Skeletal muscle satellite cell (primary cell): ENCODE results near the gene CD82.

ENCODE experiments used
- H3K27me3 ChIP-seq: 2 replicates; pipeline ENCODE4 v1.7.0; 2013; ENCODE audit warnings: low read length; ENCODE audit not compliant: control insufficient read depth, insufficient read depth
- H3K36me3 ChIP-seq: 2 replicates; pipeline ENCODE4 v1.7.0; 2013; ENCODE audit warnings: mild to moderate bottlenecking, control low read depth, low read length; ENCODE audit not compliant: insufficient read depth
- H3K4me1 ChIP-seq: 2 replicates; pipeline ENCODE4 v1.7.0; 2013; ENCODE audit warnings: low read length; ENCODE audit not compliant: control insufficient read depth, insufficient read depth
- H3K4me2 ChIP-seq: 2 replicates; pipeline ENCODE4 v1.7.0; 2013; ENCODE audit warnings: mild to moderate bottlenecking, low read length
- H3K4me3 ChIP-seq: 2 replicates; pipeline ENCODE4 v1.7.0; 2013; ENCODE audit warnings: low read length
- H3K9ac ChIP-seq: 2 replicates; pipeline ENCODE4 v1.7.0; 2013; ENCODE audit warnings: mild to moderate bottlenecking, low read depth, low read length, moderate library complexity
- H3K9me3 ChIP-seq: replicated peaks from 2 replicates; pipeline ENCODE4 v1.7.0; 2013; ENCODE audit warnings: mild to moderate bottlenecking, control low read depth, low read length

CD82 gene

DNA sequence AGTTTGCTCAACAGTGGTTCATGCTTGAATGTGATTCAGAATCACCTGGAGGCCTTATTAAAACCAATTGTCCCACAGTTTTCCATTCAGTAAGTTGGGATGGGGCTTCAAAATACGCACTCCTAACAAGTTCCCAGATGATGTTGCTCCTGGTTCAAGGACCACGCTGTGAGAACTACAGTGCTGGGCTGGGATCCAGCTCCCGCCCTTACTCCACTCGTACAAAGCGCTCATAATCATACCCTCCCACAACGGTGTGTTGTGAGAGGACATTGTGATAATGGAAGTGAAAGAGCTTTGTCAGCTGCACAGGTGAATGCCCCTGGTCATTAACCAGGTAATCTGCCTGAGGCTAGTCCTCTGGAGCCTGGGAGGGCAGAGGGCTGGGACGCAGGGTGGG lies 1.3 kb upstream of the CD82 start:
- Histone ChIP-seq H3K4me2 (peak overlapping the region; percentile 80), H3K4me1 (peaks cover 58% of the 10 kb centered on the region), H3K9ac (peak overlapping the region; percentile 96), H3K9me3 (no peaks in the 10 kb centered on the region), H3K4me3 (peak overlapping the region; percentile 67), H3K36me3 (no peaks in the 10 kb centered on the region), H3K27me3 (no peaks in the 10 kb centered on the region)

DNA sequence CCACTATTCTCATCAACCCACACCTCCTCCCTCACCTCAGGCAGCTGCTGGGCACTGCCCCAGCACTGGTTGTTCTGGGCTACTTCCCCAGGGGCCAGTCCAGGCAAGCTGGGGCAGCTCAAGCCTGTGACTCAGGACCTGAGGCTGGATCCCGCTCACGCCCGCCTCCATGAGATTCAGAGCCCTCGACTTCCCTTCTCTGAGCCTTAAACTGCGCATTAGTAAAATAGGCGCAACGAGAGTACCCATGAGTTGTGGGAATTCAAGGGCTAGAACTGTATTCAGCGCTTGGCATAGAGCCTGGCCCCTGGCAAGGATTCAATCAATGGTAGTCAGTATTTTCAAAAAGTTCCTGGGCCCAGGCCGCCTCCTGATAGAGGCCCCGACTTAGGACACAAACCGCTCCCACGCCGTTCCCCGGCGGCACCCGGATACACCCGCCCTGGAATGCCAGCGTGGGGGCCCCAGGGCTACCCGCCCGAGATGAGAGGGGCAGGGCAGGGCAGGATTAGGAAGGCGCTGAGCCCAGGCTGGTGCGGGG lies 723 bp upstream of the CD82 start:
- peak overlapping the region; percentile 67 for H3K4me3 ChIP-seq
- H3K27me3 ChIP-seq: no peaks in the 10 kb centered on the region
- H3K4me2 ChIP-seq: peak overlapping the region; percentile 80
- no peaks in the 10 kb centered on the region for H3K36me3 ChIP-seq
- no peaks in the 10 kb centered on the region for H3K9me3 ChIP-seq
- H3K4me1 ChIP-seq: peaks cover 64% of the 10 kb centered on the region
- H3K9ac ChIP-seq: peak overlapping the region; percentile 96

GRCh38 chr11:44565953-44566949 lies 788 bp downstream of the CD82 start:
- no peaks in the 10 kb centered on the region for H3K9me3 ChIP-seq
- no peaks in the 10 kb centered on the region for H3K27me3 ChIP-seq
- peaks cover 79% of the 10 kb centered on the region for H3K4me1 ChIP-seq
- H3K4me3 ChIP-seq: peak overlapping the region; percentile 82
- no peaks in the 10 kb centered on the region for H3K36me3 ChIP-seq
- peak overlapping the region; percentile 82 for H3K9ac ChIP-seq
- H3K4me2 ChIP-seq: peak overlapping the region; percentile 95

- Histone ChIP-seq H3K27me3 (no peaks in the 10 kb centered on the region), H3K4me1 (peaks cover 78% of the 10 kb centered on the region), H3K9me3 (no peaks in the 10 kb centered on the region), H3K4me2 (peak overlapping the region; percentile 95), H3K36me3 (no peaks in the 10 kb centered on the region), H3K9ac (peak overlapping the region; percentile 82), H3K4me3 (peak overlapping the region; percentile 82)
These were observed 1.8 kb downstream of the CD82 start for GRCh38 chr11:44566952-44567875.

GRCh38 chr11:44567876-44568256 lies 2.4 kb downstream of the CD82 start:
- Histone ChIP-seq H3K9ac (peak overlapping the region; percentile 73), H3K4me1 (peaks cover 77% of the 10 kb centered on the region), H3K4me2 (peak overlapping the region; percentile 95), H3K4me3 (peak overlapping the region; percentile 82), H3K9me3 (no peaks in the 10 kb centered on the region), H3K27me3 (no peaks in the 10 kb centered on the region), H3K36me3 (no peaks in the 10 kb centered on the region)

GRCh38 chr11:44568331-44568657 lies 2.8 kb downstream of the CD82 start:
- Histone ChIP-seq H3K27me3 (no peaks in the 10 kb centered on the region), H3K4me2 (peak overlapping the region; percentile 95), H3K9me3 (no peaks in the 10 kb centered on the region), H3K9ac (peak overlapping the region; percentile 73), H3K4me1 (peaks cover 77% of the 10 kb centered on the region), H3K36me3 (no peaks in the 10 kb centered on the region), H3K4me3 (peak overlapping the region; percentile 82)

- Histone ChIP-seq H3K4me2 (peak overlapping the region; percentile 95), H3K4me3 (peak overlapping the region; percentile 82), H3K27me3 (no peaks in the 10 kb centered on the region), H3K9ac (peak overlapping the region; percentile 73), H3K36me3 (no peaks in the 10 kb centered on the region), H3K4me1 (peaks cover 77% of the 10 kb centered on the region), H3K9me3 (no peaks in the 10 kb centered on the region)
These were observed 3.4 kb downstream of the CD82 start for GRCh38 chr11:44568658-44569473.

DNA sequence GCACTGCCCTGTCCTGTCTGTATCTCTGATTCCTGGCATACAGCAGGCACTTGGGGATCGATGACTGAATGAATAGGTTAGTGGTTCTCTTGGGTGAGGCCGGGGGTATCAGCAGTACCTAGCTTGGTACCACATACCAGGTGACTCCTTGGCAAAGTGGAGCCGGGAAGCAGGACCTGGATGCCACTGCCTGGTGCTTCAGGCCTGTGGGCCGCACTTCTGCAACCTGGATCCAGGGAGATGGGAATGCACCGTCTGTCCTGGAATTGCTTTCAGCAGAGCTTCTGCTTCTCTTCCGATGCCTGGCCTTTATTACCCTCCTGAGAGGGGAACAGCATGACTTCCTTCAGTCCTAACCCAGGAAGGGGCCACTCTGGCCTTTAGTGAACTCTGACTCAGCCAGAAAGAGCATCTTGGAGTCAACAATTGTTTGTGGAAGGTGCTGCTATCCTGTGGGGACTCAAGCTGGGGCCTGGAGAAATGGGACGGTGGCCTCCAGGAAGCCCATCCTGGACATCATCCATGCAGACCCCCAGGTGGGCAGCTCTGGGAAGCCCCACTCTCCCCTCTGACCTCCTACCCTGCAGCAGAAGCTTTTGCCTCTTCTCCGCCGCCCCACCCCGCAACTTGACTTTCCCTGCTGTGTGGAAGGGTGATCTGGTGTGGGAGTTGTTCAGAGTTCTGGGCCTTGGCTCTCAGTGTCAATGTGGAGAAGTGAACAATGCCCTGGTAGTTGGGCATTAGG lies 5.1 kb downstream of the CD82 start:
- peak overlapping the region; percentile 7 for H3K4me2 ChIP-seq
- H3K36me3 ChIP-seq: no peaks in the 10 kb centered on the region
- peaks cover 82% of the 10 kb centered on the region for H3K4me1 ChIP-seq
- no peak overlapping the region for H3K9ac ChIP-seq
- no peaks in the 10 kb centered on the region for H3K27me3 ChIP-seq
- H3K4me3 ChIP-seq: no peak overlapping the region
- no peaks in the 10 kb centered on the region for H3K9me3 ChIP-seq

DNA sequence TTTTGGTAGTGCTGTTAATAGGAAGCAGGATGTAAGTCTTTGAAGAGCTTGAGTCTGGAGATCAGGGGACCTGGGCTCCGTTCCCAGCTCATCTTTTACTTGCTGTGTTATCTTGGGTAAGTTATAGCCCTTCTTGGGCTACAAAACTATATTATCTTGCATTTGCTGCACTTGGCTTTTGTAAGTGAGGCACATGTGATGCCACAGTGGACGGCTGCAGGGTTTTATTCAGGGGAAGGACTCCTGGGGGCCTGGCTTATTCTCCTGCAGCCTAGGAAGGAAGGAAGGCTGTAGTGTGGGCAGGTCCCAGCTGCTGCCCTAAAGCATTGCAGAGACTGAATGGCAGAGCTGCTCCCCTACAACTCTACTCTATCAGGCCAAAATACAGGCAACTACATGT lies 6.4 kb downstream of the CD82 start:
- H3K4me1 ChIP-seq: peaks cover 88% of the 10 kb centered on the region
- no peaks in the 10 kb centered on the region for H3K36me3 ChIP-seq
- H3K4me2 ChIP-seq: no peak overlapping the region
- no peaks in the 10 kb centered on the region for H3K27me3 ChIP-seq
- no peak overlapping the region for H3K4me3 ChIP-seq
- no peaks in the 10 kb centered on the region for H3K9me3 ChIP-seq
- H3K9ac ChIP-seq: no peak overlapping the region

DNA sequence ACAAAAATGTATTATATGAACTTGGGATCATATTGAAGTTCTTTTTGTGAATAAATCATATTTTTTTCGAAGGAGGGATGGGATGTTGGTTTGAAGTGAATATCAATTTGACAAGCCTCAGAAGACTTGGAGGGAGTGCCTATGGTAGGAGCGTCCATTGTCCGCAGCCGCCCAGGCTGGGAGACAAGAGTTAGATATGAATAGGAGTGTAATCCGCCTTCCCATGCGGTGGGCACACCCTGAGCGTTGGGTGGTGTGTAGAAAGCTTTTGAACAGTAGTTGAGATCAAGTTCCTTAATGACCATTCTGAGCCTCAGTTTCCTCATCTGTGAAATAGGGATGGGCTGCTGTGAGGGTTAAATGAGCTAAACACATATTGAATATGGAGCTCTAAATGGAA lies 7.0 kb downstream of the CD82 start:
- no peak overlapping the region for H3K4me3 ChIP-seq
- no peak overlapping the region for H3K4me2 ChIP-seq
- H3K36me3 ChIP-seq: no peaks in the 10 kb centered on the region
- H3K4me1 ChIP-seq: peaks cover 85% of the 10 kb centered on the region
- H3K9me3 ChIP-seq: no peaks in the 10 kb centered on the region
- no peaks in the 10 kb centered on the region for H3K27me3 ChIP-seq
- no peak overlapping the region for H3K9ac ChIP-seq
